Fibroblast of gingiva (primary cell): ENCODE results near the gene IRAK4.
A peak's percentile ranks its signal among the peaks of the same experiment; 100 is the strongest.

ENCODE experiments used
- DNase-seq: peaks from one replicate; pipeline ENCODE4 v3.0.0-alpha.2; 2011; ENCODE audit warnings: low read depth

Gene IRAK4

DNA sequence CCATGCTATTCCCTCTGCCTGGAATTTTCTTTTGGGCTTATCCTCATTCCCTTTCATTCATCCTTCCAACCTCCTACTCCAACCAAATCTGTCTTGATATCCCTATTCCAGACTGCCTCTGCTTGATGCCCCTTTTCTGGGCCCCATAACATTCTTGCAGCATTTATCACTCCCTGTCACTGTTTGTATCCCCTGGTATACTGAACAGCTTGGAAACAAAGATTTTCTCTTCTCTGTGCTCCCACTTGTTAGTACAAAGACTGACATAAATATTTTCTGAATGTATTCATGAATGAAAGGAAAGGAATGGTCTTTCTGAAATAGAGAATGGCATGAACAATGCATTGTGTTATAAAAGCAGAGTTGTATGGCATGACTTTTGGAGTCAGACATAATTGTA, 7.5 kb downstream of the IRAK4 start:
- no peak for DNase-seq

DNA sequence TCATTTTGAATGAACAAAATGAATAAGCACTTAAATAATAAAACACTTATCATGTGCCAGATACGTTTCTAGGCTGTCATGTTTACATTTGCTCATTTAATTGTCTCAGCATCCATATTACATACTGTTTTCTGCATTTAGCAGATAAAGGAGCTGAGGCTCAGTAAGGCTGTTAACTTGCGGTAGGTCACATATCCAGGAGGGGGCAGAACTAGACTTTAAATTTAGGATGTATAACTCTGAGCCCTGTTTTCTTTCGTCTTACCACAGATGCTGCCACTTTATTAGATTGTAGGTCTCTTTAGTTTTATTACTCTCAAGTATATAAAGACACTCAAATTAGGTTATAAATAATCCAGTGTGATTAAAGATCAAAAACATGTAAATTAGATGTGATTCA, 17.7 kb downstream of the IRAK4 start:
- DNase-seq: peak; percentile 11

DNA sequence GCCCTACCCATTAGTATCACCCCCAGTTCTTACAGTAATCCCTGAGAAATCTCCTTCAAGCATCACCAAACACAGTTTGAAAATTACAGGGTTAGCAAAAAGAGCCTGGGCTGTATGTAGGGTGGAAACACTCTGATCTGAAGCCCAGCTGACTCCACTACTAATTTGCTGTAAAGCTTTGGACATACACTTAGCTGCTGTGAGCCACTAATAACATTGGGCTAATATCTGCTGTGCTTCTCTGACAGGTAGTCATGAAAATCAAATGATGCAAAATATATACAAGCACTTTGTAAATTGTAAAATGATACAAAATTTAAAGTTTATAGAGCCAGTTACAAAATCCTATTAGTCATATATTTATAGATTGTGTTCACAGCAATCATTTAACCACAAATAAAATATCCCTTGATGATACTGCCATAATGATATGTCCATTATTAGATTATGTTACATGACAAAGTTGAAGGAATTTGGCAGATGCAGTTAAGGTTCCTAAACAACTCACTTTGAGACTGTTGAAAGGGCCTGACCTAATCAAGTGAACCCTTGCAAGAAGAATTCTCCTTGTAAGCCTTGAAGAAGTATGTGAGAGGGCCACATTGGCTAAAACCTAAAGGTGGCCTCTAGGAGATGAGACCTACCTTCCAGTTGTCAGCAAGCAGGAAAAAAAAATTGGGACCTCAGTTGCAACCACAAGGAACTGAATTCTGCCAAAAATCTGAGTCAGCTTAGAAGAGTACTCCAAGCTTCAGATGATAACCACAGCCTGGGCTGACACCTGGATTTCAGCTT, 28.3 kb downstream of the IRAK4 start:
- peak; percentile 51 for DNase-seq

DNA sequence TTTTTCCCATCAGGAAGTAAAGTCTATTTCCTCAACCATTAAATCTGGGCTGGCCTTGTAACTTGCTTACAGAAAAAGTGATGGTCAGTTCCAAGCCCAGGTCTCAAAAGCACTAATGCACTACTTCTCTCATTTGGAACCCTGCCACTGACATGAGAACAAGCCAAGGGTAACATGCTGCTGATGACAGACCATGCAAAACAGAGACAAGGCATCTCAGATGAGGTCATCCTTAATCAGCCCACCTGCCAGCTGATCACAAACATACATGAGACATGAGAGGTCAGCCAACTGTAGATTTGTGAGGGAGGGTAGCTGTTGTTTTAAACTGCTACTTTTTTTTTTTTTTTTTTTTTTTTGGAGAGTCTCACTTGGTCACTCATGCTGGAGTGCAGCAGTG, 31.2 kb downstream of the IRAK4 start:
- peak; percentile 24 for DNase-seq

DNA sequence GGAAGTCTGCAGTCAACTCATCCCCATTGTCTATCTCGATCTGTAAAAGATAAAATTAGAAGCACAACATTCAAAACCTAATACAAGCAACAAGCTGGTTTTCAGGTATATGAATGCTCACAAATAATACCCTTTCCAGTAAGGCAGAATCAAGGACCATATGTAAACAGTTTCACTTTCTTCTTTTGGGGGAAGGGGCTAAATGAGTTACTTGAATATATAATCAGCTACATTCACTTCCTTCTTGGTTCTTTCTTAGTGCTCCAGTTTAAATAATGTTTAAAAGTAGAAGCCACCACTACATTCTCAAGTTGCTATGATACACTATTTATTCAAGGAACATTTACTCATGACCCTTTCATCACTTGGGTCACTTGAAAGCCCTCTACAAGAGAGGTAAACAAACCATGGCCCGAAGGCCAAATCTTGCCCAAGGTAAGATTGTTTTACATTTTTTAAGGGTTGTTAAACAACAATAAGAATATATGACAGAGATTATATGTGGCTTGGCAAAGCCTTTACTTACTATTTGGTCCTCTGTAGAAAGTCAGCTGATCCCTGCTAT, 37.0 kb downstream of the IRAK4 start:
- peak; percentile 65 for DNase-seq

DNA sequence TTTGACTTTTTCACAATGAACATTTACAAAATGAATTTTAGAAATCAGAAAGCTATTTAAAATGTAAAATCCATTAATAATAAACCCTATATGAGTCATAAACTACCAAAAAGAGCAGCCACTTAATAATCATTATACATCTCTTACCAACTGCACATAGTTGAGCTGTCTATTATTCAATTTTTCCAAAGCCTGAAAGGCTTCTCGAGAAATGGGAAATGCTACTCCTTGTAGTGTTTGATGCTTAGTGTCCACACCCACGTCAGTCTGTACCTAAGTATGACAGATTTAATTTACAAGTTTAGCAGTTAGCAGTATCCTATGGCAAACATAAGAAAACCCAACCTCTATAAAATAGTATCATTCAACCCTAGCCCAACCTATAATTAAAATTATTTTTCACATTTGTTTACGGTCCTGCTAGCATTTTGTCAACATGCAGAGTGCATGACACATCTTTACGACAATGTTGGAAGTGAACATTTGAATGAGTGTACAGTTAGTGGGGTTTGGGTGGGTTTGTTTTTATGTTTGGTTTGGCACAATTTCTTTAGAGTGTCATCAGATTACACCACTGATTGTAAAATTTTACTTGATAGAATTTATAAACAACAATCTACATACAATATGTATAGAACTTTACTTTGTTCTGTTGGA, 38.9 kb downstream of the IRAK4 start:
- no peak for DNase-seq

DNA sequence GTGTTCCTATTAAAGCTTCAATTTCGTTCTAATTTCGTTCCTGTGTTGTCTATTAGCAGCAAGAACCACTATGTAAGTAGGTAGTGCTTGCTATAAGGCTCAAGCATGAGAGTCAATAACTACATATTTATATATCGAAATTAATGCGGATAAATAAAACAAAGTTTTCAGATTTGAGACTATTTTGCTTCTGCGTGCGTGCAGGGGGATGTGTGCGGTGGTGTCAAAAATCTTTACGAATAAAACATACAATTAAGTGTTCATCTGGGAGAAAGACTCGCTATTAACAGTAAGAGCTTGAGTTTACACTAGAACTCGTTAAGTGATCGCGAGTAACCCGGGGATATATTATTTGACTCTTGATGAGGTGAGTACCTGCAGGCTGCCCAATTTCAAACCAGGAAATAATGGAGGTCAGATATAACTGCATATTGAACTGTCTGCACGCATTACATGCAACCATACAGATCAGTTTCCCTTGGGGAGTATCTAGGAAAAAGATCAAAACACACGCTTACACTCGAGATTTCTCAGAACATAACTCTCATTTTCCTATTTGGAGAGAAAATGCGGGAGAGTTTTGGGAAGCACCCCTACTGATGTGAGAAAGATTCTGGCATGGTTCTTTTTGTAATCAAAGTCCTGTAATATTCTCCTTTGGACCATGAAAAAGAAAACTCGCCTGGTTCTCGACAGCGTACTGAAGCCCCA, 46.6 kb downstream of the IRAK4 start:
- DNase-seq: no peak

DNA sequence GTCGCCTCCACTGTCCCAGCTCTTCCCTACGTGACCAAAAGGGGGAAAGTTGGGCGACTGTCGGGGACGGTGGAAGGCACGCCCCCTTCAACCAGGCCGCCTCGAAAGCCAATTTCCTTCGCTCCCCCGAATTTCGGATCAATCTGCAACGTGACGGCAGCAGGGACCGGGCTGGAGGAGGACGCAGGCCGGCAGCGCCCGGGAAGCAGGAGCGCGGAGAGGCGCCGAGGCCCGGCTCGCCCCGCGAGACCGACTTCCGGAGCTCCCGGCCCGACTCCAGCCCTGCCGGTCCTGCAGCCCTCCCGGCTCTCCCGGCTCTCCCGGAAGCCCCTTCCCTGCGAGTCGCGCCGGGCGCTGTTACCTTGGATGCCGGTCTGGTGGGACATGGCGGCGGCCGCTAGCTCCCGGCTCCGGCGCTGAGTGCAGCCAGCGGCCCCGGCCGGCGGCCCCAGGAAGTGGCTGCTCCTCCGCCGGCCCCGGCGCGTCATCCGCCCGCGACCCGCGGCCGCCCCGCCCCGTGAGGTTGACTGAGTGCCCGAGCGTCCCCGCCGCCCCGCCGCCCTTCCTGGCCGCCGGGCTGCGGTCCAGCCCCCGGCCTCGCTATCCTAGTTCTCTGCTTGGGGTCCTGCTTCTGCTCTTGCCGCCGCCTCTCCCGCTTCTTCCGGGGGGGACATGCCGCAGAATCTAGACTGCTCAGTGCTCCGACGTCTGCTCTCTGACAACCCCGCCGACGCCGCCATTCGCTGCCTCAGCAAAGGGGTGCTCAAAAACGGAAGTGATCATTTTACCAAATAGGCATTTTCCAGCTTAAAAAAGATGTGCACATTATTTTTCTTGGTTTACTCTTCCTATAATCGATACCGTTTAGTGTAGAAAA, 47.3 kb downstream of the IRAK4 start, which contains the start of gene TWF1:
TSS of gene TWF1 (minus strand) at position 458 of the 877 bp plus-strand sequence. CDS start at position 386, 72 bp downstream.
- peak; percentile 80 for DNase-seq

DNA sequence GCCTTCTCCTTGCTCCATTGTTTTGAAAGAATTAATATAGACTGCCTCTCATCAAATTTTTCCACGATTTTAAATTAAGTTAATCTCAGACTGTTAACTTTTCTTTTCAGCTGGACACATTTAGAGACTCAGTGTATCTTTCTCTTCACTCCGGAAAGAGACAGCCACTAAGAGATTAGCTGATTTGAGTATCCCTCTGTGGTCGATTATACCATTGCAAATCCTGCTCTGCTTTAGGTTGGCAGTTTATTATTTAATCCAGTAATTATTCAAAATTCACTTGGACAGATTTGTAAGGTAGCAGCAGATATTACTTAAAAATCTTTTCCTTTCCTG, 48.0 kb downstream of the IRAK4 start:
- no peak for DNase-seq

DNA sequence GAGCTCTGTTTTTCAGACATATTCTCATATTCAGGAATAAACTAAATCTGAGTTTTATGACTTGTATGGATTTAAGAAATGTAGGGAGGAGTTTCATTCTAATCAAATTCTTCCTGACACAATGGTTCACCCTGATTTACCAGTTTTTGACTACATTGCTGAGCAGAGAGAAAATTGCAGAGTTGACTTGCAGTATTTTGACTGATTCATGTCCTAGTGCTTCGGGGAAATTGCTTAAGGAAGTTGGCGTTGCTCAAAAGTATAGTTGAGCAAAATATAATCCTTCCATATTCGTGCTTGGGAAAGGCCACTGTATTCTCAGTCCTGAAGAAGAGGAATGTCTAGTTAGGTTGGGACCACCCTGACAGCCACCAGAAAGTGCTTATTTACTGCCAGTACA, 48.6 kb downstream of the IRAK4 start:
- DNase-seq: no peak

DNA sequence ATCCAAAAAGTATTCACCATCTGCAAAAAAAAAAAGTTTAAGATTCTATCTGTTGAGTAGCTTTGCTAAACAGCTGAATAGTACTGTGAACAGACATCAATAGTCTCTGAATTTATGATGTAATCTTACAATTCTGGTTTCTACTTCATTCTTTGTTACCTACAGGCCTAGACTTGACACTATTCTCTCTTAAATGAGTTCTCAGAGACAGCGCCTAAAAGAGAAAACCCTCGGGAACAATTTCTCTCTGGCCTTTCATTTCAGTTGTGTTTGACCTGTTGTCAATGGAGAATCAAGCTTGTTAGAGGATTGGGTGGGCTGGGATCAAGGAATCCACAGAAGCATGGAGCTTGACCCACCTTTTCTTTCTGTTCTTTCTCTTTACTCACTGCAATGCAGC, 53.3 kb downstream of the IRAK4 start:
- no peak for DNase-seq

DNA sequence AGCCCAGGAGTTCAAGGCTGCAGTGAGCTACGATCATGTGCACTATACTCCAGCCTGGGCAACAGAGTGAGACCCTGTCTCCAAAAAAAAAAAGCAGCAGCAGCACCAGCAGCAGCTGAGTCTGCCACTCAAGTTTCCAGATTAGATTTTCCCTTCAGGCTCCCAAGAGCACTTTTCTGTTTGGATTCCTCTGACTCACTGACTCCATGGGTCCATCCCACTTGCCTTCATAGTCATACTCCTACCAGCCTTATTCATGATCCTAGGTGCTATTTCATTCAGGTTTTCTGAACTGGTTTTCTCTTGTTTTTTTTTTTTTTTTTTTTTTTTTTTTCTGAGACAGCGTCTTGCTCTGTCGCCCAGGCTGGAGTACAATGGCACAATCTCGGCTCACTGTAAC, 54.2 kb downstream of the IRAK4 start:
- DNase-seq: no peak

DNA sequence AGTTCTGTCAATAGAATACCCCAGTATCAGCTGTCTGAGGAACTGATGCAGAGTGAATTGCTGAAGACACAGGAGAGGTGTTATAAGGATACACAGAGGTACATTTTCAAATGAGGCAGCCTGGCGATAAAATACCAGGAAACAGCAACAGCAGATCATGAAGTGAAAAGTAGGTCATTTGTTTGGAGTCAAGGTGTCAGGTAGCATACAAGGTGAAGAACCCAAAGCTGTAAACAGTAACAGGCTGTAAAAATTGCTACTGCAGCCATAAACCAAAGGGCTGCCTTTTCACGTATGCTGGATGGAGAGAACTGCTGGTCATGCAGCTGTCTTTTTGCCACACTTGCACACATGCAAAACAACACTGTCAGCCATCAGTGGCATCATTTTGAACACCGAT, 56.7 kb downstream of the IRAK4 start:
- no peak for DNase-seq

DNA sequence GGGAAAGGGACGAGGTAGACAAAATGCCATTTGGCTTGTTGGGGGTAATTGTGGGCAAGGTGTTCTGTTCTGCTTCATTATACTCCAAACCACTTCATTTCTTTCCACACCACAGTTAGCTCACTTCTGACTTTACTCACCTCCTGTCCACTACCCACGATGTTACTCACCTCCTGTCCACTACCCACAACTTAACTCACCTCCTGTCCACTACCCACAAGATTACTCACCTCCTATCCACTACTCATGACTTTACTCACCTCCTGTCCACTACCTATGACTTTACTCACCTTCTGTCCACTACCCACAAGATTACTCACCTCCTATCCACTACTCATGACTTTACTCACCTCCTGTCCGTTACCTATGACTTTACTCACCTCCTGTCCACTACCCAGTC, 57.4 kb downstream of the IRAK4 start:
- no peak for DNase-seq

DNA sequence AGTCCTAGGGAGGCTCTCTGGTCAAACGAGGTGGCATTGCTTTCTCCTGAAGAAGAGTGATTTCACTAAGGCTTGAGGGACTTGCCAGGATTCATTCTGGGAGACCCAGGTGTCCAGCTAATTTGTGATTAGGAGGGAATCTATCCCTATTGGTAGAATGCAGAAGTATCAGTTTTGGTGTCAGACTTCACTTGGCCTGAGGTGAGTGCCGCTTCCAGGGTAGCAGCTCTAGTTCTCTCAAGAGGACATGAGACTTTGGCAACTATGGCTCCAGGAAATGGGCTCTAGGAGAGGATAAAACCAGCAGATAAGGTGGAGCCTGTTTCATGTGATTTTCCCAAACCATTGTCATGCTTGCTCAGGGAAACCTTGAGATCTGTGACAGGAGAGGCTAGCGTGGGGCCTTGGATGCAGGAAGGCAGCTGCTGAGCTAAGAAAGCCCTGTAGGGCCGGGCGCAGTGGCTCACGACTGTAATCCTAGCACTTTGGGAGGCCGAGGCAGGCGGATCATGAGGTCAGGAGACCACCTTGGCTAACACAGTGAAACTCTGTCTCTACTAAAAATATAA, 65.5 kb downstream of the IRAK4 start:
- no peak for DNase-seq

DNA sequence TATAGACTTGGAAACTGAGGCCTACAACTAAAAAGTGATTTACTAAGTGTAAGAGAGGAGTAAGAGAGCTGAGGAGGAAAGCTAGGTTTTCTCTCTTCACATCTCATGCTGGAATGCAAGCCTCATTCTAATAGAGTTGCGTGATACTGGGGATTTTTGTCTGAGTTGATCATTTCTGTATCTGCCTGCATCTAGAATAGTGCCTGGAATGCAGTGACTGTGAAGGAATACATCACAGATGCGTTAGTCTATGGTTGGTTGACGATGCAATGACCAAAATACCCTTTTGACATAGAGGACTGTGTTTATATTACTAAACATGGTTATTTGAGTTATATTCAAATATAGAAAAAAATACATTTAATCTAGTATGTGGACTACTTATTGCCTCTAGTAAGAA, 67.9 kb downstream of the IRAK4 start:
- no peak for DNase-seq

DNA sequence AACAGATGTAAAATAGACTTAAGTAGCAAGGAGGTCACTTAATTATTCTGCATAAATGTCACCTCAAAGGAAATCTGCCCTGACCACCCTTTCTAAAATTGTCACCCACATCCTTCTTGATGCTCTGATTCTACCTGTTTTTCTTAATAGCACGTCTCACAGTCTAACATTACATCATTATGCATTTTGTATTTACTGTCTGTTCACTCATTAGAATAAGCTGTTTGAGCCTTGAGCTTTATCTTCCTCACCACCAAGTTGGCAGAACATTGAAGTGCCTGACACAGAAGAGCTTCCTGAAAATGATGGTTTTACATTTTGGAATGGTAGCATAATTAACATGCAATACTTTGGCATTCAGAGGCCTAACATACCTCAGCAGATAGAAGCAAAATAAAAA, 68.3 kb downstream of the IRAK4 start:
- DNase-seq: no peak

DNA sequence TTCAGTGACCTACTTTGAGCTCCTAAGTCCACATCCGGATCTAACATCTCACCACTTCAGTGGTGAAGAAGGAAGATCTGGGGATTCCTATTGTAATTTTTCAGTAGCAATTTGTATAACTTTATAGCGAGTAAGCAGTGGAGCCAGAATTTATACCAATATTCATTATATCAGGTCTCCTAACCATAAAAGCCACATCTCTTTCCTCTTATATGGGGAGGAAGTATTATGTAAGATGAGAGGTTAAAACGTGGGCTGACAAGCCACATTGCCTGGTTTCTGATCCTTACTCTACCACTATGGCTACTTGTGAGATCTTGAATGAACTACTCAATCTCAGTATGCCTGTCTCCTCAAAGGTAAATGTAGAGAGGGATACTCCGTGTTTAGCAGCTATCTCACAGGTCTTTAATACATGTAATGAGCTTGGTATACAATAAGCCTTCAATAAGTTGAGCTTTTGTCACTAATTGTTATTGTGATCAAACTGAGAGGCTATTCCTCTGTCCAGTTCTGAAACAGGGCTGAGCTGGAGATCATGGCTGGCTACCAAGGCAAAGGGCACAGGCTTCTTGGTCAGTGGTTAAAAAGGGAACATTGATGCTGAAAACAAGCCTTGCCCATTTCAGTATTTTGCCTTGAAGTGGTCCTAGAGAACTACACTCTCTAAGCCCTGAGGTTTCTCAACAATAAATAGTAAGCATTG, 73.9 kb downstream of the IRAK4 start:
- no peak for DNase-seq

DNA sequence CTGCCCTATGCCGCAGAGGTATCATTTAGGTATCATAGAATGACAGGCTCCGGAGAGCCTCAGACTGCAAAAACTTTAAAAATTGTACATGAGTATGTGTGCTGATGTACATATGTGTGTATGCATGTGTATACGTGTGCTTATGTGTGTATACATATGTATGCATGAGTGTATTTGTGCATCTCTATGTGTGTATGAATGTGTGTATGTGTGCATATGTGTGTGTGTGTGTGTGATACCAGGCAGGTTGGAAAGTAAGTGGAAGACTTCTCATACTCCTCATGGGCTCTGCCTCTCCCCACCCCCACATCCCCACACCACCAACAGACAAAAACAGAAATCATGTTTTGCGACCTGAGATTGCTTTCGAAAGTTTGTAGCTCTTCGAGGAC, 76.5 kb downstream of the IRAK4 start:
- no peak for DNase-seq

DNA sequence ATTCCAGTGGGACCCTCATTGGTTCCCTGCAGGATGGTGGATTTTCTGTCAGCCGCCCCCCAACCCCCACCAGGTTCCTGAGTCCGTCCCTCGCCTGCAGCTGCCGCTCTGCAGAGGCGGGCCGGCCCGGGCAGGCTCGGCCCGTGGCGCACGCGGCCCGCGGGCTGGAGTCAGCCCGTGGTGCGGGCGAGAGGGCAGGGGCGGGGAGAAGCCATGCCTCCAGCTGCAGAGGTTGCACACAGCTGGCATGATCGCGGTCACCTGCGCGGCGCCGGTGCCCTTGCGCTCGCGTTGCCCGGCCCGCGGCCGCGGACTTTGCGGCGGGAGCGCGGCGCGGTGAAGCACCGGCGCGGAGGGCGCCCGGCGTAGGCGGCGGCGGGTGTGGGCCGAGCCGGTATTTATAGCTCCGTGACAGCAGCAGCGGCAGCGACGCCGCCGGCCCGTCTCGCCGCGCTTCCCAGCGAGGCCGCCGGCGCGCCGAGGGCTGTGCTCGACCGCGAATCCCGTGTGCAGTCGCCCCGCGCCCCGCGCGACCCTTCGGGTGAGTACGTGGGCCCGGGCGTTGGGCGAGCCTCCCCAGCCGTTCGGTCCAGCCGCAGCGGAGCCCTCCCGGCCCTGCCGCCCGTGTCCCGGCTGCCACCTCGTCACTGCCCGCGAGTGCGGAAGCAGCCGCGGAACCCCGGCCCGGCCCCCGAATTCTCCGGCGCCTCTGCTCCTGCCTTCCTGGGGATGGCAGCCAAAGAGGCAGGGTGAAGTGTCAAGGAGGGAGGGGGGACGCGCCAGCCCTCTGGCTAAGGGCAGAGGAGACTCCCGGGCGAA, 77.1 kb downstream of the IRAK4 start, which contains the start of gene TMEM117:
TSS of gene TMEM117 (plus strand) at position 426 of the 819 bp plus-strand sequence.
- peak; percentile 67 for DNase-seq
